Islet precursor cell (in vitro differentiated cells): ENCODE results near the gene CACNB4.
"Not testable (repeated sequence)": the region's sequence is repeated elsewhere in the genome, so short reads cannot be mapped to it uniquely, and the experiment has no call there.

Experiments used
- DNase-seq: peaks from one replicate; pipeline ENCODE4 v3.0.0-alpha.2; 2018

Gene CACNB4

GRCh38 chr2:152098496-152099366 lies at the start of gene CACNB4:
TSS of gene CACNB4 (minus strand) at chr2:152099044.
- DNase-seq, result peak; percentile 58

GRCh38 chr2:152134488-152135280 lies 35.8 kb upstream of the CACNB4 start:
- no peak for DNase-seq

GRCh38 chr2:152132306-152132705 lies 33.5 kb upstream of the CACNB4 start:
- no peak for DNase-seq

- no peak for DNase-seq
Measured at GRCh38 chr2:152127628-152128027, 28.8 kb upstream of the CACNB4 start.

- no peak for DNase-seq
Measured at GRCh38 chr2:152126664-152127063, 27.8 kb upstream of the CACNB4 start.

- DNase-seq, result no peak
Measured at GRCh38 chr2:152122161-152122560, 23.3 kb upstream of the CACNB4 start.

- no peak for DNase-seq
Measured at GRCh38 chr2:152120430-152120829, 21.6 kb upstream of the CACNB4 start.

- DNase-seq, result no peak
Measured at GRCh38 chr2:152115952-152116351, 17.1 kb upstream of the CACNB4 start.

- no peak for DNase-seq
Measured at GRCh38 chr2:152114366-152114765, 15.5 kb upstream of the CACNB4 start.

- not testable (repeated sequence) for DNase-seq
Measured at GRCh38 chr2:152107140-152107539, 8.3 kb upstream of the CACNB4 start.

GRCh38 chr2:152106464-152106863 lies 7.6 kb upstream of the CACNB4 start:
- no peak for DNase-seq

- no peak for DNase-seq
Measured at GRCh38 chr2:152103271-152103670, 4.4 kb upstream of the CACNB4 start.

- no peak for DNase-seq
Measured at GRCh38 chr2:152100961-152101360, 2.1 kb upstream of the CACNB4 start.

GRCh38 chr2:152099367-152100050 lies 665 bp upstream of the CACNB4 start:
- peak; percentile 62 for DNase-seq

GRCh38 chr2:152097801-152098495 lies 896 bp downstream of the CACNB4 start:
- peak; percentile 78 for DNase-seq

- DNase-seq, result no peak
Measured at GRCh38 chr2:152097290-152097800, 1.5 kb downstream of the CACNB4 start.

GRCh38 chr2:152095146-152095545 lies 3.7 kb downstream of the CACNB4 start:
- no peak for DNase-seq

GRCh38 chr2:152094014-152094413 lies 4.8 kb downstream of the CACNB4 start:
- no peak for DNase-seq

GRCh38 chr2:152093464-152093863 lies 5.4 kb downstream of the CACNB4 start:
- no peak for DNase-seq

GRCh38 chr2:152092095-152092494 lies 6.7 kb downstream of the CACNB4 start:
- no peak for DNase-seq

- not testable (repeated sequence) for DNase-seq
Measured at GRCh38 chr2:152090726-152091125, 8.1 kb downstream of the CACNB4 start.

GRCh38 chr2:152089238-152089637 lies 9.6 kb downstream of the CACNB4 start:
- DNase-seq, result no peak
